Endothelial cell of umbilical vein (primary cell): ENCODE data around the gene TMEM139. TPM values are rescaled to one million over a fixed set of nuclear protein-coding genes. Genes with fewer than 3 reads are reported as not detected.
A peak's percentile ranks its signal among the peaks of the same experiment; 100 is the strongest.

ENCODE experiments used
- BruUV-seq: library from RNA; stranded (reverse); fragments of 400-500 nt; replicated peaks from 2 replicates; lab custom pipeline; 2021; lab: Mats Ljungman, UMichigan
- CTCF ChIA-PET: fragments of 300-600, 350-600 bp; sonication (Branson Sonifier 250); formaldehyde crosslinking; loops from one replicate; lab custom pipeline; 2021; ENCODE audit warnings: antibody characterized with exemption, inconsistent platforms; lab: Charles Lee
- POLR2A ChIA-PET: fragments of 300-600, 350-600 bp; sonication (Branson Sonifier 250); formaldehyde crosslinking; loops from one replicate; lab custom pipeline; 2021; ENCODE audit warnings: antibody characterized with exemption, inconsistent platforms; lab: Charles Lee
- DNase-seq: peaks from one replicate; pipeline ENCODE4 v3.0.0-alpha.2; 2011; ENCODE audit warnings: low read depth, low spot score
- FAIRE-seq: peaks from 2 replicates; lab custom pipeline; 2011; peaks lifted over from hg19 to GRCh38; lab: Jason Lieb, UNC
- H2AFZ ChIP-seq: 2 replicates; pipeline ENCODE4 v1.6.0; 2012; ENCODE audit warnings: low read depth, low read length, control low read depth, inconsistent platforms
- H3K27ac ChIP-seq: 2 replicates; pipeline ENCODE4 v1.5.1; 2011; ENCODE audit warnings: low read depth, mild to moderate bottlenecking, control low read depth, low read length, moderate library complexity; ENCODE audit not compliant: insufficient read depth
- H3K27me3 ChIP-seq, 2 experiments: 2 replicates each; pipeline versions ENCODE4 v1.6.0 to v1.6.1; 2011; ENCODE audit warnings: low read length in 2 of 2, mixed read lengths in 1 of 2; ENCODE audit not compliant: control insufficient read depth in 2 of 2, insufficient read depth in 2 of 2
- H3K36me3 ChIP-seq, 2 experiments: 2 replicates in 1 of 2; 3 replicates in 1 of 2; pipeline ENCODE4 v1.5.1; 2011; ENCODE audit warnings: low read length in 2 of 2, mild to moderate bottlenecking in 1 of 2, moderate library complexity in 1 of 2; ENCODE audit not compliant: control insufficient read depth in 2 of 2, insufficient read depth in 2 of 2; ENCODE audit errors: extremely low read depth in 1 of 2
- H3K4me1 ChIP-seq: 3 replicates; pipeline ENCODE4 v1.5.1; 2011; ENCODE audit warnings: mild to moderate bottlenecking, low read length; ENCODE audit not compliant: control insufficient read depth, insufficient read depth; ENCODE audit errors: extremely low read depth
- H3K4me2 ChIP-seq: 2 replicates; pipeline ENCODE4 v1.6.1; 2011; ENCODE audit warnings: low read length, control low read depth, mixed read lengths; ENCODE audit not compliant: insufficient read depth
- H3K4me3 ChIP-seq, 3 experiments: fragments of 200-600 bp in 1 of 3; sonication (generic), shearing (Covaris generic) in 1 of 3; replicated peaks in 1 of 3; 2 replicates each; pipeline ENCODE4 v1.5.1; 2011 to 2016; ENCODE audit warnings: control low read depth in 3 of 3, low read length in 3 of 3, mild to moderate bottlenecking in 2 of 3, inconsistent platforms in 1 of 3, low read depth in 1 of 3, moderate library complexity in 1 of 3; ENCODE audit not compliant: insufficient read depth in 1 of 3
- H3K79me2 ChIP-seq: 2 replicates; pipeline ENCODE4 v1.6.0; 2012; ENCODE audit warnings: low read length, inconsistent platforms; ENCODE audit not compliant: control insufficient read depth, insufficient read depth
- H3K9ac ChIP-seq: replicated peaks from 2 replicates; pipeline ENCODE3; 2011; ENCODE audit warnings: low read length, control low read depth; ENCODE audit not compliant: insufficient read depth; ENCODE audit errors: extremely low read depth
- H3K9me1 ChIP-seq: replicated peaks from 3 replicates; pipeline ENCODE4 v1.6.0; 2011; ENCODE audit warnings: mild to moderate bottlenecking, low read length; ENCODE audit not compliant: control insufficient read depth, insufficient read depth; ENCODE audit errors: extremely low read depth
- H3K9me3 ChIP-seq: replicated peaks from 2 replicates; pipeline ENCODE4 v1.5.1; 2012; ENCODE audit warnings: low read length, inconsistent platforms; ENCODE audit not compliant: control insufficient read depth, insufficient read depth
- H4K20me1 ChIP-seq: replicated peaks from 2 replicates; pipeline ENCODE3; 2011; ENCODE audit warnings: mild to moderate bottlenecking, low read length; ENCODE audit not compliant: control insufficient read depth, insufficient read depth; ENCODE audit errors: extremely low read depth
- CTCF ChIP-seq, 2 donors: IDR thresholded peaks; 1 replicate in 1 of 2; 2 replicates in 1 of 2; pipeline ENCODE4 v1.5.1; 2011; ENCODE audit warnings: low read length in 2 of 2, mild to moderate bottlenecking in 2 of 2, moderate library complexity in 2 of 2, control low read depth in 1 of 2, inconsistent platforms in 1 of 2, low read depth in 1 of 2; ENCODE audit not compliant: insufficient read depth in 1 of 2; ENCODE audit errors: extremely low read depth in 1 of 2
- EZH2 ChIP-seq: IDR thresholded peaks from 2 replicates; pipeline ENCODE4 v1.6.1; 2012; ENCODE audit warnings: borderline replicate concordance, low read depth, mild to moderate bottlenecking, moderate library complexity, low read length, inconsistent platforms; ENCODE audit not compliant: severe bottlenecking
- FOS ChIP-seq: IDR thresholded peaks from 2 replicates; pipeline ENCODE4 v1.6.1; 2011; ENCODE audit warnings: mild to moderate bottlenecking, low read length, moderate library complexity, borderline replicate concordance; ENCODE audit not compliant: insufficient read depth
- GATA2 ChIP-seq: IDR thresholded peaks from 2 replicates; pipeline ENCODE4 v1.7.0; 2011; ENCODE audit warnings: low read depth, mild to moderate bottlenecking, moderate library complexity, mixed read lengths, low read length; ENCODE audit not compliant: insufficient read length, insufficient read depth
- JUN ChIP-seq: IDR thresholded peaks from 2 replicates; pipeline ENCODE4 v1.6.1; 2011; ENCODE audit warnings: borderline replicate concordance, low read depth; ENCODE audit not compliant: insufficient read length, insufficient read depth
- MYC ChIP-seq: IDR thresholded peaks from one replicate; pipeline ENCODE4 v1.6.1; 2011; ENCODE audit warnings: mild to moderate bottlenecking, low read depth, low read length
- POLR2A ChIP-seq: IDR thresholded peaks from 2 replicates; pipeline ENCODE4 v1.6.1; 2012; ENCODE audit warnings: low read depth, mild to moderate bottlenecking, control low read depth, low read length
- POLR2AphosphoS5 ChIP-seq: IDR thresholded peaks from 2 replicates; pipeline ENCODE4 v1.6.1; 2012; ENCODE audit warnings: low read depth, mild to moderate bottlenecking, control low read depth, low read length, moderate library complexity; ENCODE audit not compliant: insufficient read depth
- dilution Hi-C: fragments of 300-500 bp; cut with MboI; formaldehyde crosslinking; loops from one replicate; pipeline ENCODE4 v1.15.0; 2019; ENCODE audit warnings: low sequenced_read_pairs; ENCODE audit not compliant: extremely low pct_ligation_motif_present
- intact Hi-C: fragments of 100-400 bp; cut with micrococcal nuclease; formaldehyde crosslinking; loops from one replicate; pipeline ENCODE4 v1.10.0; 2022
- polyA plus RNA-seq, 4 experiments: library from polyadenylated mRNA; depleted of rRNA in 3 of 4; stranded (reverse) in 3 of 4; unstranded in 1 of 4; fragments of >200 nt; gene quantifications; 2 replicates each; pipeline versions ENCODE4 v1.2.1 to v1.2.3, GENCODE V29; 2011 to 2012; ENCODE audit warnings: missing spikeins in 1 of 4
- total RNA-seq: library from RNA; stranded (reverse); gene quantifications from 2 replicates; pipeline ENCODE4 v1.2.3, GENCODE V29; 2021
- TF ChIP-seq, protein P1 (sequence below): IDR thresholded peaks from 2 replicates; pipeline ENCODE4 v1.6.1; 2011; ENCODE audit not compliant: insufficient read depth, insufficient read length

Gene TMEM139
- total and polyA plus RNA-seq, 2 donors (not counting 3 experiments of a cell fraction or from before 2014, with no cell fraction given): 0.37 TPM; not detected in 1

DNA sequence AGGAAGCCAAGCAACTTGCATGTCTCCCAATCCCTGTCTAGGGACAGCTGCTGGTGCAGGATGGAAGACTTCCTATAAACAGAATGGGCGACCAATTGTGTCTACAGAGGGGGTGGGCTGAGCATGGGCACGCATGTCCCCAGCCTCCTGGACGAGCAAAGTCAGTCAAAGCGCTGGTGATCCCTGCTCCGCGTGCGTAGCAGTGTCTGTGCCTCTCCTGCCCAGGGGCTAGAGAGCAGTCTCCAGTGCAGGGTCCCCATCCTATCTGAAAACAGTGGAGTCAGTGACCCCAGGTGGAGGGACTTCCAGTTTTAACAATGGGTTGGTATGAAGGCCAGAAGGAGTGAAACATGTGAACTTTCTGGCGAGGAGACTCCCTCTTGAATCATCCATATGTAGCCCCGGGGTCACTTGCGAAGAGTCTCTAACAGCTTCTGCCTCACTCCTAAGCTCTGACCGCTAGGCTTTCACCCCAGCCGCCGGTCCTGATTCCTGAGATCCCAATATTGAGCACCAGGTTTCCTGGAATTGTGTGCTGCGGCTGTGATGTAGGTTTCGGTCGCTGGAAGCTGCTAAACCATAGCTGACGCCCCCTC lies 2.7 kb downstream of the TMEM139 start:
- TF ChIP-seq CTCF (IDR thresholded peaks at IDR 0.05; ENCODE audit: extremely low read depth in 1 of 2, insufficient read depth in 1 of 2, low read depth in 1 of 2, low read length in 2 of 2) (no peak), POLR2A (no peak), EZH2 (no peak), FOS (no peak), GATA2 (no peak), POLR2AphosphoS5 (no peak), JUN (no peak), MYC (no peak)
- TF ChIP-seq, protein P1, sequence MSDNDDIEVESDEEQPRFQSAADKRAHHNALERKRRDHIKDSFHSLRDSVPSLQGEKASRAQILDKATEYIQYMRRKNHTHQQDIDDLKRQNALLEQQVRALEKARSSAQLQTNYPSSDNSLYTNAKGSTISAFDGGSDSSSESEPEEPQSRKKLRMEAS: no peak
- Histone ChIP-seq H3K4me3 (peak overlapping the region in 2 of 3 experiments; percentile 23 to 32), H4K20me1 (no peaks in the 10 kb centered on the region), H3K79me2 (peaks cover 36% of the 10 kb centered on the region), H3K9ac (peak overlapping the region; percentile 28), H3K4me1 (peaks cover 23% of the 10 kb centered on the region), H2AFZ (peak overlapping the region; percentile 86), H3K9me3 (no peaks in the 10 kb centered on the region), H3K27ac (peak overlapping the region; percentile 35), H3K4me2 (peak overlapping the region; percentile 34), H3K9me1 (no peaks in the 10 kb centered on the region), H3K27me3 (no peaks in the 10 kb centered on the region), H3K36me3 (peaks cover 2 to 4% of the 10 kb centered on the region in 2 experiments)
- POLR2A ChIA-PET: interaction anchor here (0.8 to 1.4 kb wide), 8 partner anchors 8 to 99 kb away, joined by 3 to 7 read pairs (median 3); partner anchors contain the start of gene GSTK1
- DNase-seq (no peak), FAIRE-seq (no peak)
- CTCF ChIA-PET: interaction anchor here (0.6 to 1.5 kb wide), 13 partner anchors 8 to 700 kb away, joined by 3 to 11 read pairs (median 4); partner anchors contain the start of gene GSTK1
- BruUV-seq: TSS peak; percentile 48
- dilution Hi-C loops (no loop called here), intact Hi-C loops (loop anchor here (5.0 kb wide), 1 partner anchor 45 kb away; no protein-coding TSS in a partner anchor)
